Sigmoid colon (tissue), 7 donors: ENCODE measurements around the gene CACNA1D. TPM values are rescaled to one million over a fixed set of nuclear protein-coding genes. Genes with fewer than 3 reads are reported as not detected.
A peak's percentile ranks its signal among the peaks of the same experiment; 100 is the strongest.

Source experiments
- DNase-seq: peaks from one replicate; pipeline ENCODE4 v3.0.0-alpha.2; 2019
- H3K27ac ChIP-seq, 4 donors: fragments of 200-600 bp; sonication (generic); one replicate each; pipeline ENCODE4 v1.5.1; 2016 to 2019; ENCODE audit warnings: mild to moderate bottlenecking in 1 of 4
- H3K27me3 ChIP-seq, 3 donors: fragments of 200-600 bp; sonication (generic); one replicate each; pipeline ENCODE4 v1.5.1; 2019; ENCODE audit warnings: mild to moderate bottlenecking in 1 of 3
- H3K36me3 ChIP-seq, 4 donors: fragments of 200-600 bp; sonication (generic); one replicate each; pipeline ENCODE4 v1.5.1; 2016 to 2019
- H3K4me1 ChIP-seq, 4 donors: fragments of 200-600 bp; sonication (generic); one replicate each; pipeline ENCODE4 v1.5.1; 2017 to 2019
- H3K4me3 ChIP-seq, 4 donors: fragments of 200-600 bp; sonication (generic); one replicate each; pipeline ENCODE4 v1.5.1; 2017 to 2019; ENCODE audit warnings: mild to moderate bottlenecking in 2 of 4, moderate library complexity in 1 of 4
- H3K9me3 ChIP-seq, 4 donors: fragments of 200-600 bp in 3 of 4; sonication (generic) in 3 of 4; one replicate each; pipeline versions ENCODE4 v1.5.1 to v1.6.1; 2013 to 2019
- CTCF ChIP-seq, 4 experiments: fragments of 450-650 bp in 3 of 4; fragments of 200-600 bp in 1 of 4; IDR thresholded peaks; one replicate each; pipeline ENCODE4 v1.5.1; 2016 to 2019; ENCODE audit warnings: antibody characterized with exemption in 4 of 4, mild to moderate bottlenecking in 3 of 4, moderate library complexity in 2 of 4
- EP300 ChIP-seq, 4 donors: sonication (generic); formaldehyde crosslinking; IDR thresholded peaks; one replicate each; pipeline ENCODE4 v1.6.1; 2017; ENCODE audit warnings: antibody characterized with exemption in 4 of 4
- POLR2A ChIP-seq, 2 donors: fragments of 450-650 bp; IDR thresholded peaks; one replicate each; pipeline ENCODE4 v1.6.1; 2016; ENCODE audit warnings: antibody characterized with exemption in 2 of 2, mild to moderate bottlenecking in 2 of 2, moderate library complexity in 2 of 2
- POLR2AphosphoS5 ChIP-seq, 4 donors: sonication (generic); formaldehyde crosslinking; IDR thresholded peaks; one replicate each; pipeline ENCODE4 v1.6.1; 2017; ENCODE audit warnings: antibody characterized with exemption in 4 of 4
- WGBS, 2 donors: extraction: QIAGEN DNeasy Blood & Tissue Kit; methylation state at CpG; one replicate each; pipeline ENCODE4 v1.1.7; 2013; 5-methylcytosine and 5-hydroxymethylcytosine counted together
- intact Hi-C: fragments of 100-400 bp; cut with DNase I; formaldehyde crosslinking; loops from one replicate; pipeline ENCODE4 v1.15.1; 2023
- polyA plus RNA-seq, 3 donors: library from polyadenylated mRNA; stranded (reverse); fragments of 200-250 nt; gene quantifications; one replicate each; pipeline ENCODE4 v1.2.3, GENCODE V29; 2013
- total RNA-seq, 4 donors: library from RNA; depleted of rRNA; stranded (reverse); fragments of >200 nt; gene quantifications; one replicate each; pipeline ENCODE4 v1.1.0, GENCODE V29; 2016
- donor health status: healthy with polysubstance abuse.
- donor health status: Bipolar disorder and iron deficiency.
- donor health status: healthy.

CACNA1D gene
- total and polyA plus RNA-seq, 7 donors: 1.2 to 9.7 (median 4.8) TPM

GRCh38 chr3:53823956-53824657 is 329.7 kb downstream of the CACNA1D start:
- Histone ChIP-seq H3K4me1 (no peaks in the 10 kb centered on the region), H3K27ac (no peak overlapping the region), H3K36me3 (no peaks in the 10 kb centered on the region), H3K4me3 (no peak overlapping the region), H3K27me3 (no peaks in the 10 kb centered on the region), H3K9me3 (no peaks in the 10 kb centered on the region)
- WGBS, 2 donors: 65 to 71% methylated on average over 10 of the region's 10 CpGs
- TF ChIP-seq POLR2A (IDR thresholded peaks at IDR 0.05): no peak
- no peak for TF ChIP-seq POLR2AphosphoS5 (IDR thresholded peaks at IDR 0.05)
- TF ChIP-seq EP300 (IDR thresholded peaks at IDR 0.05): no peak
- TF ChIP-seq CTCF (IDR thresholded peaks at IDR 0.05): no peak
- intact Hi-C loops: no loop called here
- peak; percentile 33 for DNase-seq

GRCh38 chr3:53824795-53825194 is 330.4 kb downstream of the CACNA1D start:
- peak; percentile 22 for DNase-seq
- Histone ChIP-seq H3K4me1 (no peaks in the 10 kb centered on the region), H3K9me3 (no peaks in the 10 kb centered on the region), H3K27ac (no peak overlapping the region), H3K36me3 (no peaks in the 10 kb centered on the region), H3K4me3 (no peak overlapping the region), H3K27me3 (no peaks in the 10 kb centered on the region)
- TF ChIP-seq EP300 (IDR thresholded peaks at IDR 0.05): no peak
- no peak for TF ChIP-seq POLR2A (IDR thresholded peaks at IDR 0.05)
- no peak for TF ChIP-seq CTCF (IDR thresholded peaks at IDR 0.05)
- no peak for TF ChIP-seq POLR2AphosphoS5 (IDR thresholded peaks at IDR 0.05)
- WGBS, 2 donors: 69 to 89% methylated on average over 4 of the region's 4 CpGs
- intact Hi-C loops: no loop called here

- WGBS, 2 donors: 39 to 58% methylated on average over 1 of the region's 1 CpG
- H3K4me1 ChIP-seq: no peaks in the 10 kb centered on the region
- H3K9me3 ChIP-seq: no peaks in the 10 kb centered on the region
- H3K4me3 ChIP-seq: no peak overlapping the region
- no peak for DNase-seq
- no peaks in the 10 kb centered on the region for H3K27me3 ChIP-seq
- no peak overlapping the region for H3K27ac ChIP-seq
- no peak for TF ChIP-seq POLR2A (IDR thresholded peaks at IDR 0.05)
- TF ChIP-seq EP300 (IDR thresholded peaks at IDR 0.05): no peak
- no peak for TF ChIP-seq CTCF (IDR thresholded peaks at IDR 0.05)
- TF ChIP-seq POLR2AphosphoS5 (IDR thresholded peaks at IDR 0.05): no peak
- intact Hi-C loops: no loop called here
- H3K36me3 ChIP-seq: no peaks in the 10 kb centered on the region
These were observed 331.6 kb downstream of the CACNA1D start for GRCh38 chr3:53826048-53826447.

- 83 to 85% methylated on average over 1 of the region's 1 CpG for WGBS, 2 donors
- intact Hi-C loops: no loop called here
- Histone ChIP-seq H3K9me3 (no peaks in the 10 kb centered on the region), H3K27ac (no peak overlapping the region), H3K36me3 (no peaks in the 10 kb centered on the region), H3K27me3 (no peaks in the 10 kb centered on the region), H3K4me3 (no peak overlapping the region), H3K4me1 (no peaks in the 10 kb centered on the region)
- no peak for DNase-seq
- TF ChIP-seq CTCF (IDR thresholded peaks at IDR 0.05) (no peak), POLR2AphosphoS5 (IDR thresholded peaks at IDR 0.05) (no peak), EP300 (IDR thresholded peaks at IDR 0.05) (no peak), POLR2A (IDR thresholded peaks at IDR 0.05) (no peak)
These were observed 334.2 kb downstream of the CACNA1D start for GRCh38 chr3:53828581-53828980.

- no peak for DNase-seq
- Histone ChIP-seq H3K27ac (no peak overlapping the region), H3K4me1 (no peaks in the 10 kb centered on the region), H3K36me3 (no peaks in the 10 kb centered on the region), H3K9me3 (no peaks in the 10 kb centered on the region), H3K27me3 (no peaks in the 10 kb centered on the region), H3K4me3 (no peak overlapping the region)
- TF ChIP-seq EP300 (IDR thresholded peaks at IDR 0.05): no peak
- no peak for TF ChIP-seq CTCF (IDR thresholded peaks at IDR 0.05)
- no peak for TF ChIP-seq POLR2A (IDR thresholded peaks at IDR 0.05)
- no peak for TF ChIP-seq POLR2AphosphoS5 (IDR thresholded peaks at IDR 0.05)
- intact Hi-C loops: no loop called here
- 56 to 72% methylated on average over 2 of the region's 2 CpGs for WGBS, 2 donors
These were observed 335.2 kb downstream of the CACNA1D start for GRCh38 chr3:53829605-53830004.
